Non-pigmented ciliary epithelial cell (primary cell): ENCODE results near the gene NPHP1.
A peak's percentile ranks its signal among the peaks of the same experiment; 100 is the strongest.
"Not testable (repeated sequence)": the region's sequence is repeated elsewhere in the genome, so short reads cannot be mapped to it uniquely, and the experiment has no call there.

Experiments used
- DNase-seq: peaks from one replicate; pipeline ENCODE4 v3.0.0-alpha.2; 2010; ENCODE audit warnings: low read depth

NPHP1 gene

GRCh38 chr2:110103061-110103961, 101.5 kb downstream of the NPHP1 start:
- no peak for DNase-seq

- no peak for DNase-seq
These were observed 102.7 kb downstream of the NPHP1 start for GRCh38 chr2:110101901-110102803.

- peak; percentile 97 for DNase-seq
These were observed 103.5 kb downstream of the NPHP1 start for GRCh38 chr2:110101280-110101844.

- not testable (repeated sequence) for DNase-seq
These were observed 103.9 kb downstream of the NPHP1 start for GRCh38 chr2:110100880-110101279.

- DNase-seq, result no peak
These were observed 104.3 kb downstream of the NPHP1 start for GRCh38 chr2:110100480-110100879.

- no peak for DNase-seq
These were observed 105.2 kb downstream of the NPHP1 start for GRCh38 chr2:110099471-110100225.

GRCh38 chr2:110099038-110099425, 105.8 kb downstream of the NPHP1 start:
- no peak for DNase-seq

- DNase-seq, result no peak
These were observed 107.2 kb downstream of the NPHP1 start for GRCh38 chr2:110097506-110098220.

GRCh38 chr2:110095994-110096633, 108.7 kb downstream of the NPHP1 start:
- no peak for DNase-seq

GRCh38 chr2:110094884-110095534, 109.8 kb downstream of the NPHP1 start:
- not testable (repeated sequence) for DNase-seq

- DNase-seq, result not testable (repeated sequence)
These were observed 110.9 kb downstream of the NPHP1 start for GRCh38 chr2:110093924-110094323.

- DNase-seq, result not testable (repeated sequence)
These were observed 114.6 kb downstream of the NPHP1 start for GRCh38 chr2:110090164-110090563.

GRCh38 chr2:110083757-110084156, 121.1 kb downstream of the NPHP1 start:
- not testable (repeated sequence) for DNase-seq

- not testable (repeated sequence) for DNase-seq
These were observed 121.7 kb downstream of the NPHP1 start for GRCh38 chr2:110083162-110083561.

GRCh38 chr2:110078104-110078503, 126.7 kb downstream of the NPHP1 start:
- DNase-seq, result not testable (repeated sequence)

GRCh38 chr2:110075896-110076295, 128.9 kb downstream of the NPHP1 start:
- DNase-seq, result not testable (repeated sequence)
